Hepatocyte (in vitro differentiated cells): ENCODE data around the gene SPON1. TPM values are rescaled to one million over a fixed set of nuclear protein-coding genes. Genes with fewer than 3 reads are reported as not detected.

Experiments used
- DNase-seq: peaks from one replicate; pipeline ENCODE4 v3.0.0-alpha.2; 2016; ENCODE audit warnings: low spot score
- H2AFZ ChIP-seq: fragments of 200-600 bp; sonication (generic); 2 replicates; pipeline ENCODE4 v1.6.0; 2016; ENCODE audit warnings: antibody characterized with exemption, mild to moderate bottlenecking
- H3K27ac ChIP-seq: fragments of 200-600 bp; sonication (generic); 2 replicates; pipeline ENCODE4 v1.5.1; 2016; ENCODE audit warnings: mild to moderate bottlenecking
- H3K27me3 ChIP-seq: fragments of 200-600 bp; sonication (generic); 2 replicates; pipeline ENCODE4 v1.6.1; 2016
- H3K36me3 ChIP-seq: fragments of 200-600 bp; sonication (generic); replicated peaks from 2 replicates; pipeline ENCODE4 v1.5.1; 2016; ENCODE audit warnings: low read depth; ENCODE audit not compliant: insufficient read depth
- H3K4me1 ChIP-seq: fragments of 200-600 bp; sonication (generic); 2 replicates; pipeline ENCODE4 v1.5.1; 2016; ENCODE audit warnings: mild to moderate bottlenecking, moderate library complexity; ENCODE audit not compliant: insufficient read depth
- H3K4me2 ChIP-seq: fragments of 200-600 bp; sonication (generic); 2 replicates; pipeline ENCODE4 v1.6.0; 2016
- H3K4me3 ChIP-seq: fragments of 200-600 bp; sonication (generic); 2 replicates; pipeline ENCODE4 v1.5.1; 2016; ENCODE audit warnings: mild to moderate bottlenecking
- H3K79me2 ChIP-seq: fragments of 200-600 bp; sonication (generic); 2 replicates; pipeline ENCODE4 v1.6.0; 2017; ENCODE audit warnings: mild to moderate bottlenecking
- H3K9me2 ChIP-seq: fragments of 200-600 bp; sonication (generic); replicated peaks from 2 replicates; pipeline ENCODE4 v1.6.0; 2017; ENCODE audit warnings: mild to moderate bottlenecking; ENCODE audit not compliant: insufficient read depth
- H3K9me3 ChIP-seq: fragments of 200-600 bp; sonication (generic); 2 replicates; pipeline ENCODE4 v1.5.1; 2016; ENCODE audit warnings: low read depth, mild to moderate bottlenecking
- H4K20me1 ChIP-seq: fragments of 200-600 bp; sonication (generic); 2 replicates; pipeline ENCODE4 v1.6.0; 2016; ENCODE audit warnings: mild to moderate bottlenecking; ENCODE audit not compliant: insufficient read depth, poor library complexity, severe bottlenecking
- EZH2 ChIP-seq: fragments of 200-600 bp; sonication (generic); IDR thresholded peaks from 2 replicates; pipeline ENCODE4 v1.6.1; 2016; ENCODE audit warnings: antibody characterized with exemption, mild to moderate bottlenecking, borderline replicate concordance
- EZH2phosphoT487 ChIP-seq: fragments of 200-600 bp; sonication (generic); IDR thresholded peaks from one replicate; pipeline ENCODE4 v1.6.1; 2018; ENCODE audit warnings: antibody characterized with exemption, mild to moderate bottlenecking, low read depth, moderate library complexity; ENCODE audit not compliant: unreplicated experiment, severe bottlenecking
- WGBS: methylation state at CpG from one replicate; pipeline ENCODE4 v1.1.6; 2016; ENCODE audit warnings: low lambda C conversion rate; ENCODE audit errors: missing lambda C conversion rate; 5-methylcytosine and 5-hydroxymethylcytosine counted together
- polyA plus RNA-seq: library from polyadenylated mRNA; unstranded; fragments of >200 nt; fragmentation: Nextera tagmentation; extraction: Ambion mirVana; gene quantifications from 2 replicates; pipeline ENCODE4 v1.2.1, GENCODE V29; 2016
- total RNA-seq: library from RNA; depleted of rRNA; stranded (reverse); fragments of >200 nt; gene quantifications from 2 replicates; pipeline ENCODE4 v1.2.3, GENCODE V29; 2014
- TF ChIP-seq, protein P1 (sequence below): fragments of 200-600 bp; sonication (generic); IDR thresholded peaks from 2 replicates; pipeline ENCODE4 v1.5.1; 2016; ENCODE audit warnings: antibody characterized with exemption, mild to moderate bottlenecking; ENCODE audit not compliant: poor library complexity

SPON1 gene
- total and polyA plus RNA-seq, 2 experiments from 2014 or later, result 47.8 to 73.1 TPM

DNA sequence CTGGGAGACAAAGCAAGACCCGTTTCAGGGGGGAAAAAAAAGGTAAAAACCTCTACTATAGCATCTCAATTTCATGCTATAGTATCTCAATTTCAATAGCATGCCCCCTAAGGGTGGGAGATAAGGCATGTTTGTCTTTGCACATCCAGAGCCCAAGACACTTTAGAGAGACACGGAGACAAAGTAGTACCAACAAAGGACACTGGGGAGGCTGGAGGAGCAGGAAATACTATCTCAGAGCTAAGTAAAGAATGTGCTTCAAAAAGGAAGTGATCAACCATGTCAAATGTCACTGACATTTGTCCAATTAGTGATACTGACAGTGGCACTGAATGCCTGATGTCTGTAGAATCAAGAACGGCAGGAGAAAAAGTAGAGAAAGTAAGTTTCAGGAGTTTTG is 327.9 kb downstream of the SPON1 start:
- Histone ChIP-seq H3K4me1 (peaks cover 3% of the 10 kb centered on the region), H3K79me2 (peaks cover 9% of the 10 kb centered on the region), H3K9me2 (no peaks in the 10 kb centered on the region), H3K36me3 (no peaks in the 10 kb centered on the region), H2AFZ (no peak overlapping the region), H3K27me3 (no peaks in the 10 kb centered on the region), H4K20me1 (no peaks in the 10 kb centered on the region), H3K4me3 (no peak overlapping the region), H3K9me3 (no peaks in the 10 kb centered on the region), H3K4me2 (no peak overlapping the region), H3K27ac (no peak overlapping the region)
- 90% methylated on average over 3 of the region's 3 CpGs for WGBS
- TF ChIP-seq, protein P1, sequence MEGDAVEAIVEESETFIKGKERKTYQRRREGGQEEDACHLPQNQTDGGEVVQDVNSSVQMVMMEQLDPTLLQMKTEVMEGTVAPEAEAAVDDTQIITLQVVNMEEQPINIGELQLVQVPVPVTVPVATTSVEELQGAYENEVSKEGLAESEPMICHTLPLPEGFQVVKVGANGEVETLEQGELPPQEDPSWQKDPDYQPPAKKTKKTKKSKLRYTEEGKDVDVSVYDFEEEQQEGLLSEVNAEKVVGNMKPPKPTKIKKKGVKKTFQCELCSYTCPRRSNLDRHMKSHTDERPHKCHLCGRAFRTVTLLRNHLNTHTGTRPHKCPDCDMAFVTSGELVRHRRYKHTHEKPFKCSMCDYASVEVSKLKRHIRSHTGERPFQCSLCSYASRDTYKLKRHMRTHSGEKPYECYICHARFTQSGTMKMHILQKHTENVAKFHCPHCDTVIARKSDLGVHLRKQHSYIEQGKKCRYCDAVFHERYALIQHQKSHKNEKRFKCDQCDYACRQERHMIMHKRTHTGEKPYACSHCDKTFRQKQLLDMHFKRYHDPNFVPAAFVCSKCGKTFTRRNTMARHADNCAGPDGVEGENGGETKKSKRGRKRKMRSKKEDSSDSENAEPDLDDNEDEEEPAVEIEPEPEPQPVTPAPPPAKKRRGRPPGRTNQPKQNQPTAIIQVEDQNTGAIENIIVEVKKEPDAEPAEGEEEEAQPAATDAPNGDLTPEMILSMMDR, result no peak
- TF ChIP-seq EZH2phosphoT487 (no peak), EZH2 (no peak)
- no peak for DNase-seq

DNA sequence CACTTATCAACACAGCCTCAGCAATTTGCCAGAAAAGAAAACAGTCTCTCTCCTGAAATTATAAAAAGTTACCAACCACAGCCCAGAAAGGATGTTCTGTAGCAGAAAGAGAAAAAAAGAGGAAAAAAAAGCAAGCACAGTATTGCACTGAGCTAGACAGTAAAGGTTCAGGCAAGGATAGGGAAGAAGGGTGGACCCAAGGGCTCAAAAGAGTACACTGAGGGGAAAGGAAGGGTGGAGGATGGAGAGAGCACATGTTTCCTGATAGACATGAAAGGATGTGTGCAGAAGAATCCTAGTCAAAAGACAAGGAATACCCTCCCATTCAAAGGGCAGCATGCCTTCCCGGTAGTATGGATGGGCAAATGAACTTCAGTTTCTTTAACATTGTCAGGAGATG is 337.4 kb downstream of the SPON1 start:
- Histone ChIP-seq H3K4me1 (no peaks in the 10 kb centered on the region), H3K9me2 (no peaks in the 10 kb centered on the region), H3K27ac (no peak overlapping the region), H3K4me2 (no peak overlapping the region), H2AFZ (no peak overlapping the region), H3K4me3 (no peak overlapping the region), H3K27me3 (no peaks in the 10 kb centered on the region), H3K9me3 (no peaks in the 10 kb centered on the region), H3K79me2 (peaks cover 93% of the 10 kb centered on the region), H3K36me3 (no peaks in the 10 kb centered on the region), H4K20me1 (peaks cover 14% of the 10 kb centered on the region)
- TF ChIP-seq EZH2 (no peak), EZH2phosphoT487 (no peak)
- TF ChIP-seq, protein P1, result no peak
- no peak for DNase-seq
- WGBS, result 86% methylated on average over 1 of the region's 1 CpG

DNA sequence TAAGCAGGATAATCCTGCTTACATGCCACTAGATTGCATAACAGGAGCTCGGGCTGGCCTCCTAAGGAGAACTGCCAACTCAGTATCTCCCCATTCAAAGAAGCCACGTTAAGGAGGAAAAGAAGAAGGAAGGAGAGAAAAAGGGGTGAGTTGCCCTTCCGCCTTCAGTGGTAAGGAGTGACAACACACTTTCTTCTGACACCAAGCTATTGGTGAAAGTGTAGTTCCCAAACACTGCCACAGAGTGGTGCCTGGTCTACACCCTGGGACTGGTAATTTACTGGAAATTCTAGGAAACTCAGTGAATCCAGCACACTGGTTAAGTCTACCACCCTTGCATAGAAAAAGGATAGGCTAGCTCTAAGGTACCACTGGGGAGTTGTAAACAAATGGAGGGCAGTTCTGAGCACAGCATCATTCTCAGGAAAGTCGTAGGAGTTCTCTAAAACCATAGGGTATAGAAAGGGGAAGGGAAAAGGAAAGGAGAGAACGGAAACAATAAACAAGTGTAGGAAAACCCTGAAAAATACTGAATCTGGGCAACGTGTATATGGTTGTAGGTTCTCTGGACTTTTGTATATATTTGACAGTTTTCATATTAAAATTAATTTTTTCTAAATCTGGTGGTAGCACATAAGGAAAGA is 338.3 kb downstream of the SPON1 start:
- 49% methylated on average over 6 of the region's 6 CpGs for WGBS
- H3K4me2 ChIP-seq, result no peak overlapping the region
- no peak for TF ChIP-seq EZH2phosphoT487
- TF ChIP-seq, protein P1, result peak; percentile 76
- no peaks in the 10 kb centered on the region for H3K9me2 ChIP-seq
- no peak overlapping the region for H3K27ac ChIP-seq
- no peaks in the 10 kb centered on the region for H3K4me1 ChIP-seq
- peaks cover 93% of the 10 kb centered on the region for H3K79me2 ChIP-seq
- peaks cover 14% of the 10 kb centered on the region for H4K20me1 ChIP-seq
- H3K27me3 ChIP-seq, result no peaks in the 10 kb centered on the region
- no peaks in the 10 kb centered on the region for H3K9me3 ChIP-seq
- no peak overlapping the region for H2AFZ ChIP-seq
- peak; percentile 70 for DNase-seq
- no peaks in the 10 kb centered on the region for H3K36me3 ChIP-seq
- H3K4me3 ChIP-seq, result no peak overlapping the region

DNA sequence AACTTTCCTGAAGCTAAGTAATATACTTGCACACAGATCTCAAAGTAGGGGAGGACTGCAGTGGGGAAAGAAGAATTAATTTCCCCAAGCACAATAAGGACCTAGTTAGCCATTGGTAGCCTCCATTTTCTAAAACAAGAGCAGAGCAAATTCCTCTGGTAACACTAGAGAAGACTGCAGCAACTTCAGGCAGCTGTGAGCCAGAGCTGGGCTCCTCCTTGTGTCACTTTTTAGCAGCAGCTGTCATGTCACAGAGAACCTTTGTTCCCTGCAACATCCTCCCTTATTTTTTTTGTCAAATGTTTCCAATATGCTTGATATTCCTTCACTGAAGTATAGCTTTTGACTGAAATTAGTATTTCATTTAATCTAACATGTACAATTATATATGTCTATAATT is 342.1 kb downstream of the SPON1 start:
- no peaks in the 10 kb centered on the region for H3K36me3 ChIP-seq
- no peak for TF ChIP-seq EZH2phosphoT487
- no peak for TF ChIP-seq EZH2
- TF ChIP-seq, protein P1, result no peak
- H2AFZ ChIP-seq, result no peak overlapping the region
- H3K9me3 ChIP-seq, result no peaks in the 10 kb centered on the region
- H3K4me1 ChIP-seq, result peaks cover 10% of the 10 kb centered on the region
- DNase-seq, result no peak
- H3K79me2 ChIP-seq, result peaks cover 85% of the 10 kb centered on the region
- H3K4me3 ChIP-seq, result no peak overlapping the region
- no peak overlapping the region for H3K4me2 ChIP-seq
- H3K9me2 ChIP-seq, result no peaks in the 10 kb centered on the region
- H3K27me3 ChIP-seq, result no peaks in the 10 kb centered on the region
- no peak overlapping the region for H3K27ac ChIP-seq
- H4K20me1 ChIP-seq, result peaks cover 19% of the 10 kb centered on the region
